SH-SY5Y (cell line): ENCODE measurements around the gene ABI3.

Experiments used
- GATA2 ChIP-seq: IDR thresholded peaks from 2 replicates; pipeline ENCODE4 v1.6.1; 2011; ENCODE audit warnings: mild to moderate bottlenecking, low read depth, low read length
- GATA3 ChIP-seq: IDR thresholded peaks from 2 replicates; pipeline ENCODE4 v1.6.1; 2011; ENCODE audit warnings: low read depth, mild to moderate bottlenecking, low read length, moderate library complexity

ABI3 gene

GRCh38 chr17:49210158-49211029 lies at the start of gene ABI3, which contains the start of gene GNGT2:
Gene ABI3 (plus strand): TSS chr17:49210707. CDS start chr17:49210725, 18 bp downstream.
Gene GNGT2 (minus strand): TSS chr17:49210574. CDS start chr17:49207422, 3,152 bp downstream.
- TF ChIP-seq GATA2 (no peak), GATA3 (no peak)

GRCh38 chr17:49162866-49163265 lies 47.6 kb upstream of the ABI3 start:
- TF ChIP-seq GATA3 (no peak), GATA2 (no peak)

GRCh38 chr17:49165143-49165542 lies 45.4 kb upstream of the ABI3 start:
- TF ChIP-seq GATA3: no peak
- TF ChIP-seq GATA2: no peak

- TF ChIP-seq GATA2 (no peak), GATA3 (no peak)
Measured at GRCh38 chr17:49168706-49169105, 41.8 kb upstream of the ABI3 start.

GRCh38 chr17:49170216-49170615 lies 40.3 kb upstream of the ABI3 start:
- TF ChIP-seq GATA3: no peak
- TF ChIP-seq GATA2: no peak

GRCh38 chr17:49180303-49180702 lies 30.2 kb upstream of the ABI3 start:
- TF ChIP-seq GATA3 (no peak), GATA2 (no peak)

- TF ChIP-seq GATA3 (no peak), GATA2 (no peak)
Measured at GRCh38 chr17:49180998-49181635, 29.4 kb upstream of the ABI3 start.

- TF ChIP-seq GATA3: no peak
- TF ChIP-seq GATA2: no peak
Measured at GRCh38 chr17:49183341-49183740, 27.2 kb upstream of the ABI3 start.

GRCh38 chr17:49183801-49184200 lies 26.7 kb upstream of the ABI3 start:
- no peak for TF ChIP-seq GATA3
- TF ChIP-seq GATA2: no peak

GRCh38 chr17:49187301-49187700 lies 23.2 kb upstream of the ABI3 start:
- TF ChIP-seq GATA3 (no peak), GATA2 (no peak)

- TF ChIP-seq GATA2 (no peak), GATA3 (no peak)
Measured at GRCh38 chr17:49190932-49191331, 19.6 kb upstream of the ABI3 start.

- TF ChIP-seq GATA2 (peak; percentile 40; the same call in 1 of the 2 replicates), GATA3 (no peak)
Measured at GRCh38 chr17:49191409-49191916, 19.0 kb upstream of the ABI3 start.

GRCh38 chr17:49191917-49192741 lies 18.4 kb upstream of the ABI3 start:
- TF ChIP-seq GATA2 (peak; percentile 13; the same call in 1 of the 2 replicates), GATA3 (no peak)

- TF ChIP-seq GATA3 (no peak), GATA2 (no peak)
Measured at GRCh38 chr17:49193513-49194296, 16.8 kb upstream of the ABI3 start.
